Activated CD4-positive, alpha-beta T cell treated with anti-CD3 and anti-CD28 coated beads, Interleukin-2, amount 50 U/mL, for 48 hours (primary cell): ENCODE data around the gene SUFU.

Source experiments
- DNase-seq, 2 experiments: peaks; one replicate each; pipeline ENCODE4 v3.0.0-alpha.2; 2020

Gene SUFU

GRCh38 chr10:102599565-102600327, 96.0 kb downstream of the SUFU start:
- DNase-seq = no peak

GRCh38 chr10:102600816-102601215, 97.0 kb downstream of the SUFU start:
- DNase-seq = no peak

GRCh38 chr10:102601639-102602038, 97.9 kb downstream of the SUFU start:
- no peak for DNase-seq

GRCh38 chr10:102602272-102603045, 98.7 kb downstream of the SUFU start:
- DNase-seq = no peak

- DNase-seq = no peak
Observed at GRCh38 chr10:102603946-102604345, 100.2 kb downstream of the SUFU start.

- DNase-seq = no peak
Observed at GRCh38 chr10:102604439-102604841, 100.7 kb downstream of the SUFU start.

DNA sequence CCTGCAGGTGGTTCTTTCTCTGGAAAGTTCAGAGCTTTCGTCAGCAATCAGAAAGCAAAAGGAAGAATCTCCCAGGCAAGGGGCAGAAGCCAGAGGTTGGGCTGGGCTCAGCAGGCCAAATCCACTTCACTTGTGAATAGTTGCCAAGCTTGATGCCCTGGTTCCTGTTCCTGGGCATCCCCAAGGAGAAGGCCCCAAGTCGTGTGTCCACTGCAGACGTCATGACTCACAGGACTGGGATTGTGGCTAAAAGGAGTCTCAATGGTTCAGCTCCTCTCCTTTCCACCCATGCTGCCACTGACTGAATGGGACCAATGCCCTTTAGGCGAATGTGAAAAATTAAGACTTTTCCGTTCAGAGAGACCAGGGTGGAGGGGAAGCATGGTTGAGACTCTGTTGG, 101.9 kb downstream of the SUFU start:
- DNase-seq = no peak

GRCh38 chr10:102608487-102608886, 104.7 kb downstream of the SUFU start:
- no peak for DNase-seq

DNA sequence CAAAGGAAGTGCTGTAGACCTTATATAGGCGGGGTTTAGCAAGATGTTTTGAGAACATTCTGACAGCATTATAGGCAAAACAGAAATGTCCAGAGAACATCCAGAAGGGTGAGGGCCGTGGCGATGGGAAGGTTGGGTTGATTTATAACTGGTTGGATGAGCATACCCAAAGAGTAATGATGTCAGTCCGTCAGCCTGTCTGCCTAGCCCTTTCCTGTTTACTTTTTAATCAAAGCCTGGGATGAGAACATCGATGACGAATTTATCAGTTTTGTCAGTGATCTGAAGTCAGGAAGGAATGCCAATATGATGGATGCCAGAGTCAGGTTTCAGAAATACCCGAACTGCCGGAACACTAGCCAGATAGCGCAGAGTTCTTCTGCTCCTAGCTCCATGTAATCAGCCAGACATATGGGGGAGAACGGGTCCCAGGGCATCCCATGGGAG, 106.7 kb downstream of the SUFU start:
- no peak for DNase-seq

- no peak for DNase-seq
Observed at GRCh38 chr10:102611514-102612087, 107.8 kb downstream of the SUFU start.

- DNase-seq = peak; percentile 34 to 52
Observed at GRCh38 chr10:102612964-102613275, 109.1 kb downstream of the SUFU start.

DNA sequence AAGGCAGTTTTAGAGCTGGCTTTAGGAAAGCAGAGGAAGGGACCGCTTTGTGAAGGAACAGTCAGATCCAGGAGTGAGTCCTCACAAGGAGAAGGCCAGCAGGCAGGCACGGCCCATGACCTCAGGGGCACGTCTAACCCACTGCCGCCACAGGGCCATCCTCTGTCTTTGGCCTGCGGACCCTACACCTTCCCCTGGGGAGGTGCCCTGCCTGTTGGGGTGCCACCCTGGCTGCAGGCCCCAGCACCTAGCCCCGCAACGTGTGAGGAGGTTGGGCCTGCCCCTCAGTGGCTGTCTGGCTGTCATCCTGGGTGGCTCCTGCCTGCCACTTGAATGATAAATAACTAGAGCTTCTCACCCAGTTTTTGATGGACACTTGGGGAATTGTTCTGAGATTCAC, 109.5 kb downstream of the SUFU start:
- no peak for DNase-seq

- no peak for DNase-seq
Observed at GRCh38 chr10:102613785-102614184, 110.0 kb downstream of the SUFU start.

DNA sequence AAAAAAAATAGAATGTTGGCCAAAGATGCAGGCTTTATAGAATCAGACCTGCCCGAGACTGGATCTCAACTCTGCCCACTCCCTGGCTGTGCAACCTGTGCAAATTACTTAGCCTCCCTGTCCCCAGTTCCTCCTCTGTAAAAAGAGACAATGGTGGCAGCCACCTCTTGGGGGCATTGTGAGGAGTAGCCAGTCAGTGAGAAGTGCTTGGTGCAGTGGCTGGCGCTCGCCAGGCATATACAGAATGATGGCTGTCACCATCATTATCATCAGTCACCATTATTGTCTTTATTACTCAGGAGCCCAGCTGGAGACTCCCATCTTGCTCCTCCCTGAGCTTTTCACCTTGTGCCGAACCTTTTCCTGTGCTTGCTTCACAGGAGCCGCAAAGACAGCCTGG, 111.1 kb downstream of the SUFU start:
- no peak for DNase-seq

GRCh38 chr10:102615361-102615760, 111.6 kb downstream of the SUFU start:
- peak in 1 of 2 experiments; percentile 45 for DNase-seq

- DNase-seq = no peak
Observed at GRCh38 chr10:102616066-102616770, 112.4 kb downstream of the SUFU start.

- no peak for DNase-seq
Observed at GRCh38 chr10:102617041-102617440, 113.3 kb downstream of the SUFU start.

- no peak for DNase-seq
Observed at GRCh38 chr10:102617816-102618215, 114.0 kb downstream of the SUFU start.

DNA sequence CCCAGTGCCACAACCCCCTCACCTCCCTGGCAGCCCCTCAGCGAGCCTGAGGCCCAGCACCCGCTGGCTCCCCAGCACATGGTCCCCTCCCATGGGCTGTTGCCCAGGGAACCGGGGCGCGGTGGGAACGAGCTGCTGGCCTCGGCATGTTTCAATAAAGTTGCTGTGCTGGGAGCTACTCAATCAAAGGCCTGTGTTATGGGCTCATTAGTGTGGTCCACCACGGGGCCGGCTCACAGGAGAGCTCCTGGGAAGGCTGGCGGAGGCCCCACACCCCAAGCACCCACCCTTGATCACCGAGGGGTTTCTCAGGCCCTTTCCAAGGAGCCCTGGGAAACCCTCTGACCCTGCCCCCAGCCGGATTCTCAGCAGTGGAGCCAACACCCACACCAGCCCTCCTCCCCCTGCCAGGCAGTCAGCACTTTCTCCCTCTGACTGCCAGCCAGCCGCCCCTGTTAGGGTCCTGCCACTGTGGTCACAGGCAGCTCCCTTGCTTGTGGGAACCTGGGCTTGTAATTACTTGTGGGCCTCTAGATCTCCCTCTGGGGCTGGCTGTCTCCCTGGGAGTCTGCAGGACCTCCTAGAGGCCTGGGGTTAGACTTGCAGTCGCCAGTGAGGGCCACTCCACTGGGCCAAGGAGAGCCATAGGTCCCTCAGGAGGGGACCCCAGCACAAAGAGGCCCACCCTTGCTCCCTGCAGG, 115.7 kb downstream of the SUFU start:
- no peak for DNase-seq

- DNase-seq = no peak
Observed at GRCh38 chr10:102620138-102620590, 116.4 kb downstream of the SUFU start.

- no peak for DNase-seq
Observed at GRCh38 chr10:102620591-102621442, 117.0 kb downstream of the SUFU start.
